Stimulated activated CD4-positive, alpha-beta T cell treated with anti-CD3 and anti-CD28 coated beads, Interleukin-1b, Interleukin-23, amount 100 ng/mL, for 48 hours (primary cell): Measurements from ENCODE around the gene GOLGA8K.
A peak's percentile ranks its signal among the peaks of the same experiment; 100 is the strongest.
"Not testable (repeated sequence)": the region's sequence is repeated elsewhere in the genome, so short reads cannot be mapped to it uniquely, and the experiment has no call there.

Experiments
- DNase-seq: peaks from one replicate; pipeline ENCODE4 v3.0.0-alpha.2; 2020

GOLGA8K gene

GRCh38 chr15:32403192-32403591 is at the start of gene GOLGA8K:
TSS of gene GOLGA8K (minus strand) at chr15:32403292. CDS start at chr15:32403194, 98 bp downstream.
- not testable (repeated sequence) for DNase-seq

GRCh38 chr15:32440445-32440977 is 37.4 kb upstream of the GOLGA8K start:
- DNase-seq = not testable (repeated sequence)

- DNase-seq = not testable (repeated sequence)
Observed at GRCh38 chr15:32434102-32434963, 31.2 kb upstream of the GOLGA8K start.

GRCh38 chr15:32427635-32428034 is 24.5 kb upstream of the GOLGA8K start:
- DNase-seq = not testable (repeated sequence)

- not testable (repeated sequence) for DNase-seq
Observed at GRCh38 chr15:32426511-32426910, 23.4 kb upstream of the GOLGA8K start.

- DNase-seq = not testable (repeated sequence)
Observed at GRCh38 chr15:32407903-32408302, 4.8 kb upstream of the GOLGA8K start.

GRCh38 chr15:32396522-32396921 is 6.6 kb downstream of the GOLGA8K start:
- not testable (repeated sequence) for DNase-seq

GRCh38 chr15:32394745-32395144 is 8.3 kb downstream of the GOLGA8K start:
- DNase-seq = not testable (repeated sequence)

- DNase-seq = not testable (repeated sequence)
Observed at GRCh38 chr15:32388050-32388648, 14.9 kb downstream of the GOLGA8K start.

- not testable (repeated sequence) for DNase-seq
Observed at GRCh38 chr15:32385823-32386495, 17.1 kb downstream of the GOLGA8K start.

GRCh38 chr15:32374185-32374584 is 28.9 kb downstream of the GOLGA8K start:
- not testable (repeated sequence) for DNase-seq

- DNase-seq = not testable (repeated sequence)
Observed at GRCh38 chr15:32373707-32374106, 29.4 kb downstream of the GOLGA8K start.

GRCh38 chr15:32372075-32372474 is 31.0 kb downstream of the GOLGA8K start:
- DNase-seq = not testable (repeated sequence)

- DNase-seq = not testable (repeated sequence)
Observed at GRCh38 chr15:32370526-32370925, 32.6 kb downstream of the GOLGA8K start.

- DNase-seq = not testable (repeated sequence)
Observed at GRCh38 chr15:32370064-32370463, 33.0 kb downstream of the GOLGA8K start.

- DNase-seq = not testable (repeated sequence)
Observed at GRCh38 chr15:32366492-32366891, 36.6 kb downstream of the GOLGA8K start.

GRCh38 chr15:32365955-32366354 is 37.1 kb downstream of the GOLGA8K start:
- not testable (repeated sequence) for DNase-seq

GRCh38 chr15:32364944-32365343 is 38.1 kb downstream of the GOLGA8K start:
- peak; percentile 75 for DNase-seq

GRCh38 chr15:32363449-32363848 is 39.6 kb downstream of the GOLGA8K start:
- not testable (repeated sequence) for DNase-seq

GRCh38 chr15:32361662-32362061 is 41.4 kb downstream of the GOLGA8K start:
- not testable (repeated sequence) for DNase-seq

GRCh38 chr15:32358462-32358861 is 44.6 kb downstream of the GOLGA8K start:
- not testable (repeated sequence) for DNase-seq

- not testable (repeated sequence) for DNase-seq
Observed at GRCh38 chr15:32356909-32357308, 46.2 kb downstream of the GOLGA8K start.

GRCh38 chr15:32352748-32353147 is 50.3 kb downstream of the GOLGA8K start:
- DNase-seq = not testable (repeated sequence)
